A673 (cell line): ENCODE measurements around the gene RIPK3. TPM values are rescaled to one million over a fixed set of nuclear protein-coding genes. Genes with fewer than 3 reads are reported as not detected.

Experiments used
- BruUV-seq: library from RNA; stranded (reverse); fragments of 400-500 nt; replicated peaks from 2 replicates; lab custom pipeline; 2021; lab: Mats Ljungman, UMichigan
- CTCF ChIA-PET: fragments of 300-600 bp; sonication (Branson Sonifier 250); formaldehyde crosslinking; loops from one replicate; lab custom pipeline; 2022; ENCODE audit warnings: antibody characterized with exemption; lab: Charles Lee
- POLR2A ChIA-PET: fragments of 300-600 bp; sonication (Branson Sonifier 250); formaldehyde crosslinking; loops from one replicate; lab custom pipeline; 2022; ENCODE audit warnings: antibody characterized with exemption; ENCODE audit not compliant: low non-redundant PET; lab: Charles Lee
- DNase-seq: peaks from one replicate; pipeline ENCODE4 v3.0.0-alpha.2; 2015; ENCODE audit warnings: low spot score
- H3K27ac ChIP-seq: fragments of 200-600 bp; sonication (generic); 2 replicates; pipeline ENCODE4 v1.5.1; 2016; ENCODE audit warnings: mixed run types, low read depth, mild to moderate bottlenecking, mixed read lengths, antibody characterized with exemption, low read length; ENCODE audit not compliant: poor library complexity, severe bottlenecking
- H3K27me3 ChIP-seq: fragments of 200-600 bp; sonication (generic); replicated peaks from 2 replicates; pipeline ENCODE4 v1.6.1; 2017; ENCODE audit warnings: mixed run types, low read depth, mild to moderate bottlenecking, mixed read lengths, antibody characterized with exemption, low read length; ENCODE audit not compliant: insufficient read depth, poor library complexity
- H3K36me3 ChIP-seq: fragments of 200-600 bp; sonication (generic); 2 replicates; pipeline ENCODE4 v1.6.1; 2016; ENCODE audit warnings: mixed run types, mild to moderate bottlenecking, mixed read lengths, antibody characterized with exemption, low read length; ENCODE audit not compliant: insufficient read depth, poor library complexity, severe bottlenecking
- H3K4me1 ChIP-seq: fragments of 200-600 bp; sonication (generic); 2 replicates; pipeline ENCODE4 v1.6.1; 2017; ENCODE audit warnings: mixed run types, mild to moderate bottlenecking, mixed read lengths, antibody characterized with exemption, low read length; ENCODE audit not compliant: insufficient read depth, poor library complexity, severe bottlenecking
- H3K4me3 ChIP-seq: fragments of 200-600 bp; sonication (generic); 2 replicates; pipeline ENCODE4 v1.5.1; 2016; ENCODE audit warnings: low read depth, mixed run types, mild to moderate bottlenecking, mixed read lengths, low read length; ENCODE audit not compliant: poor library complexity, severe bottlenecking
- H3K9me3 ChIP-seq: fragments of 200-600 bp; sonication (generic); 2 replicates; pipeline ENCODE4 v1.6.1; 2016; ENCODE audit warnings: mixed run types, low read depth, mild to moderate bottlenecking, mixed read lengths, antibody characterized with exemption, low read length; ENCODE audit not compliant: poor library complexity, severe bottlenecking
- CTCF ChIP-seq: fragments of 300-800, 200-600 bp; sonication (generic); conservative IDR thresholded peaks from 2 replicates; pipeline ENCODE4 v1.5.1; 2017; ENCODE audit warnings: low read depth, mild to moderate bottlenecking, antibody characterized with exemption, low read length, moderate library complexity, mixed read lengths
- EZH2 ChIP-seq: fragments of 200-600 bp; sonication (generic); IDR thresholded peaks from 2 replicates; pipeline ENCODE4 v1.6.1; 2017; ENCODE audit warnings: borderline replicate concordance, low read depth, mild to moderate bottlenecking, mixed read lengths, antibody characterized with exemption, low read length; ENCODE audit not compliant: poor library complexity, severe bottlenecking
- intact Hi-C: fragments of 100-400 bp; cut with micrococcal nuclease; formaldehyde crosslinking; loops from one replicate; pipeline ENCODE4 v1.10.0; 2022; ENCODE audit not compliant: unreplicated experiment
- total RNA-seq: library from RNA; stranded (reverse); gene quantifications from 2 replicates; pipeline ENCODE4 v1.2.3, GENCODE V29; 2021

RIPK3 gene
- total RNA-seq, 1 experiment from 2014 or later = not detected

GRCh38 chr14:24378981-24379906, 39.5 kb upstream of the RIPK3 start:
- no peak overlapping the region for H3K27ac ChIP-seq
- CTCF ChIA-PET = no interaction called here
- no TSS peak for BruUV-seq
- no peak overlapping the region for H3K4me3 ChIP-seq
- TF ChIP-seq CTCF (no peak), EZH2 (no peak)
- no peaks in the 10 kb centered on the region for H3K9me3 ChIP-seq
- no peaks in the 10 kb centered on the region for H3K27me3 ChIP-seq
- DNase-seq = no peak
- no peaks in the 10 kb centered on the region for H3K36me3 ChIP-seq
- POLR2A ChIA-PET = no interaction called here
- no peaks in the 10 kb centered on the region for H3K4me1 ChIP-seq
- intact Hi-C loops = no loop called here

GRCh38 chr14:24378327-24378726, 38.5 kb upstream of the RIPK3 start:
- ChIA-PET CTCF (no interaction called here), POLR2A (no interaction called here)
- no peak for DNase-seq
- Histone ChIP-seq H3K36me3 (peaks cover 1% of the 10 kb centered on the region), H3K27me3 (no peaks in the 10 kb centered on the region), H3K27ac (no peak overlapping the region), H3K4me3 (no peak overlapping the region), H3K9me3 (no peaks in the 10 kb centered on the region), H3K4me1 (no peaks in the 10 kb centered on the region)
- intact Hi-C loops = no loop called here
- BruUV-seq = no TSS peak
- no peak for TF ChIP-seq EZH2
- no peak for TF ChIP-seq CTCF

GRCh38 chr14:24377657-24378056, 37.9 kb upstream of the RIPK3 start:
- Histone ChIP-seq H3K4me3 (no peak overlapping the region), H3K4me1 (no peaks in the 10 kb centered on the region), H3K27me3 (no peaks in the 10 kb centered on the region), H3K36me3 (peaks cover 8% of the 10 kb centered on the region), H3K9me3 (no peaks in the 10 kb centered on the region), H3K27ac (no peak overlapping the region)
- DNase-seq = no peak
- TF ChIP-seq CTCF (no peak), EZH2 (no peak)
- ChIA-PET CTCF (no interaction called here), POLR2A (no interaction called here)
- no TSS peak for BruUV-seq
- intact Hi-C loops = no loop called here
